Measurements from ENCODE around the gene ACTBL2. TPM values are rescaled to one million over a fixed set of nuclear protein-coding genes. Genes with fewer than 3 reads are reported as not detected.
"Not testable (repeated sequence)": the region's sequence is repeated elsewhere in the genome, so short reads cannot be mapped to it uniquely, and the experiment has no call there.

ACTBL2 gene
- polyA plus RNA-seq, 2 of the 4 experiments (the other 2 are of a cell fraction) = 0.06 TPM

GRCh38 chr5:57524348-57525060 is 41.9 kb upstream of the ACTBL2 start:
- WGBS (ENCODE audit: missing lambda C conversion rate) = 63% methylated on average over 6 of the region's 6 CpGs

DNA sequence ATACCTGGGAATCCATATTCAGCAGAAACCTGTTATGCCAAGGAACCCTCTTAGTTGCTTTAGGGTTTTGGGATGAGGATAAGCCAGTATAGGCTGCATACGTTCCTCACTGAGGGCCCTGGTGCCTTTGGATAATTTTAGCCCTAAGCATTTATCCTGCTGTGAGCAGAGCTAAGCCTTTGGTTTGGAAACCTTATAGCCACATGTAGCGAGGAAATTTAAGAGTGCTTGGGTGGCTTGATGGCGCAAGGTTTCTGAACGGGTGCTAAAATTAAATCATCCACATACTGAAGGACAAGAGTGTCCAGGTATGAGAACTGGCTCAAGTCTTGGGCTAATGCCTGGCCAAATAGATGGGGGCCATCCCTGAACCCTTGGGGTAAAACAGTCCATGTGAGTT is 39.9 kb upstream of the ACTBL2 start:
- H3K9me3 ChIP-seq; DNase-seq (ENCODE audit: low read depth in 1 of 2, low spot score in 1 of 2); FAIRE-seq; POLR2A ChIA-PET; H3K4me3 ChIP-seq; H3K4me1 ChIP-seq; H3K27ac ChIP-seq; H3K4me2 ChIP-seq; CTCF ChIA-PET; ATAC-seq: not testable (repeated sequence)
- 80% methylated on average over 4 of the region's 4 CpGs for WGBS (ENCODE audit: missing lambda C conversion rate)

More at GRCh38 chr5:57524348-57525060, 41.9 kb upstream of the ACTBL2 start:
- no peaks in the 10 kb centered on the region for H3K4me1 ChIP-seq
- H3K9me3 ChIP-seq = no peaks in the 10 kb centered on the region
- ChIA-PET POLR2A (no interaction called here), CTCF (interaction anchor here (1.5 to 2.5 kb wide), 2 partner anchors 13 to 25 kb away, joined by 5 to 10 read pairs; no protein-coding TSS in a partner anchor)
- TF ChIP-seq GATA3 (IDR thresholded peaks at IDR 0.05; ENCODE audit: borderline replicate concordance) = no peak
- no peak for TF ChIP-seq JUN (IDR thresholded peaks at IDR 0.05)
- no peak for TF ChIP-seq MYC (IDR thresholded peaks at IDR 0.05; ENCODE audit: borderline replicate concordance, low read length)
- FAIRE-seq (no peak), DNase-seq (ENCODE audit: low read depth in 1 of 2, low spot score in 1 of 2) (no peak), ATAC-seq (no peak)
- no peak overlapping the region for H3K27ac ChIP-seq
- H3K4me3 ChIP-seq = no peak overlapping the region
- no peak overlapping the region for H3K4me2 ChIP-seq

DNA sequence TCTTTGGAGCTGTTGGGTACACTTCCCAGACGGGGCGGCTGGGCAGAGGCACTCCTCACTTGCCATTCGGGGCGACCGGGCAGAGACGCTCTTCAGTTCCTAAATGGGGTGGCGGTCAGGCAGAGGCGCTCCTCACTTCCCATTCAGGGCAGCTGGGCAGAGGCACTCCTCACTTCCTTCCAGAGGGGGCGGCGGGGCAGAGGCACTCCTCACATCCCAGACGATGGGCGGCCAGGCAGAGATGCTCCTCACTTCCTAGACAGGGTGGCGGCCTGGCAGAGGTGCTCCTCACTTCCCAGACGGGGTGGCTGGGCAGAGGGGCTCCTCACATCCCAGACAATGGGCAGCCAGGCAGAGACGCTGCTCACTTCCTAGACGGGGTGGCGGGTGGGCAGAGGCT is 35.8 kb upstream of the ACTBL2 start:
- H3K4me1 ChIP-seq; POLR2A ChIA-PET; H3K4me2 ChIP-seq; H3K4me3 ChIP-seq; H3K27ac ChIP-seq; FAIRE-seq; ATAC-seq; H3K9me3 ChIP-seq; DNase-seq (ENCODE audit: low read depth in 1 of 2, low spot score in 1 of 2): not testable (repeated sequence)
- CTCF ChIA-PET = interaction anchor here (1.1 kb wide), 1 partner anchor 10 kb away, joined by 3 read pairs; no protein-coding TSS in a partner anchor
- 88% methylated on average over 16 of the region's 17 CpGs for WGBS (ENCODE audit: missing lambda C conversion rate)

- ChIA-PET CTCF (interaction anchor here (0.6 kb wide), 1 partner anchor 34 kb away, joined by 5 read pairs; no protein-coding TSS in a partner anchor), POLR2A (no interaction called here)
- TF ChIP-seq KDM5A (IDR thresholded peaks at IDR 0.05) (no peak), RCOR1 (IDR thresholded peaks at IDR 0.05; ENCODE audit: low read depth, low read length) (no peak), CHD4 (IDR thresholded peaks at IDR 0.05; ENCODE audit: borderline replicate concordance) (no peak), EHF (CRISPR knock-in tag; IDR thresholded peaks at IDR 0.05) (no peak), CBX2 (IDR thresholded peaks at IDR 0.05; ENCODE audit: borderline replicate concordance, low read depth) (no peak), HDAC2 (IDR thresholded peaks at IDR 0.05) (no peak), SREBF2 (IDR thresholded peaks at IDR 0.05) (no peak), ZSCAN20 (CRISPR knock-in tag; IDR thresholded peaks at IDR 0.05) (no peak), KDM1A (IDR thresholded peaks at IDR 0.05; ENCODE audit: low read depth) (no peak)
- Histone ChIP-seq H3K4me1 (no peaks in the 10 kb centered on the region), H3K4me3 (no peak overlapping the region), H3K4me2 (no peak overlapping the region), H3K9me3 (no peaks in the 10 kb centered on the region), H3K27ac (no peak overlapping the region)
- FAIRE-seq (no peak), ATAC-seq (no peak), DNase-seq (ENCODE audit: low read depth in 1 of 2, low spot score in 1 of 2) (no peak)
- WGBS (ENCODE audit: missing lambda C conversion rate) = 13% methylated on average over 1 of the region's 1 CpG
Measured at GRCh38 chr5:57517250-57517649, 34.6 kb upstream of the ACTBL2 start.

DNA sequence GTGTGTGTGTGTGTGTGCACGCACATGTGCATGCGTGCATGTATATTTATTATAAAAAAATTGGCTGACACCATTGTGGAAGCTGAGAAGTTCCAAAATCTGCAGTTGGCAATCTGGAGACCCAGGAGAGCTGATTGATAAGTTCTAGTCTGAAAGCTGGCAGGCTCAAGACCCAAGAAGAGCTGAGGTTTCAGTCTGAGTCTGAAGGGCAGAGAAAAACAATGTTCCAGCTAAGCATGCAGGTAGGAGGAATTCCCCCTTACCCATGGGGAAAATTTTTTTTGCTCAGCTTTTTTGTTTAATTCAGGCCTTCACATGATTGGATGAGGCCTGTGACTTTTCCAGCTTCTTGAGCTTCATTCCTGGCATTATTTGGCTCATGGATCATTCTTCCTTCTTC is 31.2 kb upstream of the ACTBL2 start:
- 90% methylated on average over 2 of the region's 2 CpGs for WGBS (ENCODE audit: missing lambda C conversion rate)
- no peak for FAIRE-seq

More for the DNA sequence above, 31.2 kb upstream of the ACTBL2 start:
- ChIA-PET CTCF (interaction anchor here (1.0 to 3.5 kb wide), 3 partner anchors 14 to 265 kb away, joined by 3 to 30 read pairs (median 11); no protein-coding TSS in a partner anchor), POLR2A (no interaction called here)
- Histone ChIP-seq H3K27ac (no peak overlapping the region), H3K4me2 (no peak overlapping the region), H3K4me1 (no peaks in the 10 kb centered on the region), H3K4me3 (no peak overlapping the region), H3K9me3 (no peaks in the 10 kb centered on the region)
- DNase-seq (ENCODE audit: low read depth in 1 of 2, low spot score in 1 of 2) (no peak), ATAC-seq (no peak)
- no peak for TF ChIP-seq CBX2 (IDR thresholded peaks at IDR 0.05; ENCODE audit: borderline replicate concordance, low read depth)
- TF ChIP-seq SREBF2 (IDR thresholded peaks at IDR 0.05) = no peak
- no peak for TF ChIP-seq MAFK (IDR thresholded peaks at IDR 0.05; ENCODE audit: partially characterized antibody)
- no peak for TF ChIP-seq CHD2 (IDR thresholded peaks at IDR 0.05; ENCODE audit: low read length, partially characterized antibody)
- no peak for TF ChIP-seq NFE2L2 (conservative IDR thresholded peaks at IDR 0.05; ENCODE audit: low read length)

All from A549 (cell line).